HUES6 (cell line): ENCODE measurements around the gene PRAC1.
A peak's percentile ranks its signal among the peaks of the same experiment; 100 is the strongest.

Experiments
- H3K27ac ChIP-seq: 2 replicates; pipeline ENCODE4 v1.7.0; 2013; ENCODE audit warnings: low read depth, mild to moderate bottlenecking, low read length, inconsistent platforms
- H3K27me3 ChIP-seq: 2 replicates; pipeline ENCODE4 v1.6.1; 2013; ENCODE audit warnings: low read length; ENCODE audit not compliant: control insufficient read depth, insufficient read depth
- H3K36me3 ChIP-seq: 2 replicates; pipeline ENCODE4 v1.6.1; 2013; ENCODE audit warnings: low read length; ENCODE audit not compliant: control insufficient read depth, insufficient read depth
- H3K4me1 ChIP-seq: 2 replicates; pipeline ENCODE4 v1.6.1; 2013; ENCODE audit warnings: low read length; ENCODE audit not compliant: control insufficient read depth, insufficient read depth
- H3K4me3 ChIP-seq: 2 replicates; pipeline ENCODE4 v1.5.1; 2013; ENCODE audit warnings: low read depth, low read length
- H3K9ac ChIP-seq: one replicate; pipeline ENCODE4 v1.6.1; 2013; ENCODE audit warnings: mild to moderate bottlenecking, low read length
- H3K9me3 ChIP-seq: 2 replicates; pipeline ENCODE4 v1.6.1; 2013; ENCODE audit warnings: low read depth, low read length; ENCODE audit not compliant: control insufficient read depth, insufficient read depth

PRAC1 gene

GRCh38 chr17:48754500-48755261, 32.4 kb upstream of the PRAC1 start:
- Histone ChIP-seq H3K9ac (no peak overlapping the region), H3K27me3 (peaks cover 98% of the 10 kb centered on the region), H3K4me3 (peak overlapping the region; percentile 36), H3K36me3 (no peaks in the 10 kb centered on the region), H3K4me1 (peaks cover 6% of the 10 kb centered on the region; the same call in 1 of the 2 replicates), H3K27ac (no peak overlapping the region), H3K9me3 (no peaks in the 10 kb centered on the region)

- Histone ChIP-seq H3K4me1 (peaks cover 8% of the 10 kb centered on the region; the same call in 1 of the 2 replicates), H3K9me3 (no peaks in the 10 kb centered on the region), H3K4me3 (peak overlapping the region; percentile 36; the same call in 1 of the 2 replicates), H3K36me3 (no peaks in the 10 kb centered on the region), H3K27me3 (peaks cover 98% of the 10 kb centered on the region), H3K9ac (no peak overlapping the region), H3K27ac (no peak overlapping the region)
Observed at GRCh38 chr17:48753794-48754499, 31.6 kb upstream of the PRAC1 start.

- Histone ChIP-seq H3K9ac (no peak overlapping the region), H3K36me3 (no peaks in the 10 kb centered on the region), H3K4me1 (peaks cover 11% of the 10 kb centered on the region; the same call in 1 of the 2 replicates), H3K27me3 (peaks cover 100% of the 10 kb centered on the region), H3K4me3 (0 out of 2 replicates have a peak overlapping the region, but pooled peaks have one; percentile 1), H3K27ac (no peak overlapping the region), H3K9me3 (no peaks in the 10 kb centered on the region)
Observed at GRCh38 chr17:48752399-48753288, 30.3 kb upstream of the PRAC1 start.

- H3K27me3 ChIP-seq: peaks cover 100% of the 10 kb centered on the region
- peaks cover 16% of the 10 kb centered on the region; the same call in 1 of the 2 replicates for H3K4me1 ChIP-seq
- no peaks in the 10 kb centered on the region for H3K9me3 ChIP-seq
Observed at GRCh38 chr17:48751733-48752398, 29.5 kb upstream of the PRAC1 start.

GRCh38 chr17:48751172-48751571, 28.9 kb upstream of the PRAC1 start:
- Histone ChIP-seq H3K4me3 (no peak overlapping the region), H3K4me1 (peaks cover 21% of the 10 kb centered on the region; the same call in 1 of the 2 replicates), H3K9ac (no peak overlapping the region), H3K9me3 (no peaks in the 10 kb centered on the region), H3K27ac (no peak overlapping the region), H3K27me3 (peaks cover 100% of the 10 kb centered on the region), H3K36me3 (no peaks in the 10 kb centered on the region)

More at GRCh38 chr17:48751733-48752398, 29.5 kb upstream of the PRAC1 start:
- no peak overlapping the region for H3K4me3 ChIP-seq
- H3K36me3 ChIP-seq: no peaks in the 10 kb centered on the region
- H3K9ac ChIP-seq: no peak overlapping the region
- H3K27ac ChIP-seq: no peak overlapping the region

GRCh38 chr17:48749621-48750553, 27.6 kb upstream of the PRAC1 start:
- Histone ChIP-seq H3K27ac (no peak overlapping the region), H3K9me3 (no peaks in the 10 kb centered on the region), H3K27me3 (peaks cover 100% of the 10 kb centered on the region)

GRCh38 chr17:48748718-48749566, 26.6 kb upstream of the PRAC1 start:
- no peak overlapping the region; the same call in 1 of the 2 replicates for H3K4me3 ChIP-seq
- H3K4me1 ChIP-seq: peaks cover 24% of the 10 kb centered on the region; the same call in 1 of the 2 replicates
- H3K9ac ChIP-seq: no peak overlapping the region
- no peaks in the 10 kb centered on the region for H3K9me3 ChIP-seq
- no peaks in the 10 kb centered on the region for H3K36me3 ChIP-seq
- H3K27me3 ChIP-seq: peaks cover 100% of the 10 kb centered on the region
- H3K27ac ChIP-seq: no peak overlapping the region

More at GRCh38 chr17:48749621-48750553, 27.6 kb upstream of the PRAC1 start:
- Histone ChIP-seq H3K9ac (no peak overlapping the region), H3K36me3 (no peaks in the 10 kb centered on the region), H3K4me3 (peak overlapping the region; percentile 29; the same call in 1 of the 2 replicates), H3K4me1 (peaks cover 24% of the 10 kb centered on the region; the same call in 1 of the 2 replicates)

- no peak overlapping the region for H3K27ac ChIP-seq
- H3K36me3 ChIP-seq: no peaks in the 10 kb centered on the region
- H3K9ac ChIP-seq: no peak overlapping the region
- peaks cover 24% of the 10 kb centered on the region; the same call in 1 of the 2 replicates for H3K4me1 ChIP-seq
- H3K9me3 ChIP-seq: no peaks in the 10 kb centered on the region
- peak overlapping the region; percentile 29; the same call in 1 of the 2 replicates for H3K4me3 ChIP-seq
- H3K27me3 ChIP-seq: peaks cover 100% of the 10 kb centered on the region
Observed at GRCh38 chr17:48747445-48748363, 25.4 kb upstream of the PRAC1 start.
